A673 (cell line): ENCODE results near the gene LRP1B.

Experiments
- EZH2 ChIP-seq: fragments of 200-600 bp; sonication (generic); IDR thresholded peaks from 2 replicates; pipeline ENCODE4 v1.6.1; 2017; ENCODE audit warnings: borderline replicate concordance, low read depth, mild to moderate bottlenecking, mixed read lengths, antibody characterized with exemption, low read length; ENCODE audit not compliant: poor library complexity, severe bottlenecking
- TF ChIP-seq, protein P1 (sequence below): fragments of 300-800, 200-600 bp; sonication (generic); conservative IDR thresholded peaks from 2 replicates; pipeline ENCODE4 v1.5.1; 2017; ENCODE audit warnings: low read depth, mild to moderate bottlenecking, antibody characterized with exemption, low read length, moderate library complexity, mixed read lengths

DNA sequence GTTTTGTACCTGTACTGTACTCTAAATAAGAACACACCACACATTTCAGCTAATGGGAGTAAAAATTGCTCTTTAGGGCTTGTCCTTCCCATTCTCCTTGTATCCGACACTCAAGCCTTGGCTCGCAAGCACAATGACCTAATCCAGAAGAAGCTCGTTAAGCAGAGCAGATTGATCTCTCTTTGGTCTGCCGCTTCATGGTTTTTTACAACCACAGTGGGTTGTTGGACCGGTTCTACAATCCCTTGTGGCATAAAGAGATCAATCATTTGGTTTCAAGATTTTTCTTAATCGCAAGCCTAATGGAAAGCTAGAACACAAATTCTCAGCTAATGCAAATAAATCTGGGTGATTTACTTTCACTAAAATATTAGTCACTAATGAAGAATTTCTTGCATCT lies 662.1 kb downstream of the LRP1B start:
- TF ChIP-seq, protein P1, sequence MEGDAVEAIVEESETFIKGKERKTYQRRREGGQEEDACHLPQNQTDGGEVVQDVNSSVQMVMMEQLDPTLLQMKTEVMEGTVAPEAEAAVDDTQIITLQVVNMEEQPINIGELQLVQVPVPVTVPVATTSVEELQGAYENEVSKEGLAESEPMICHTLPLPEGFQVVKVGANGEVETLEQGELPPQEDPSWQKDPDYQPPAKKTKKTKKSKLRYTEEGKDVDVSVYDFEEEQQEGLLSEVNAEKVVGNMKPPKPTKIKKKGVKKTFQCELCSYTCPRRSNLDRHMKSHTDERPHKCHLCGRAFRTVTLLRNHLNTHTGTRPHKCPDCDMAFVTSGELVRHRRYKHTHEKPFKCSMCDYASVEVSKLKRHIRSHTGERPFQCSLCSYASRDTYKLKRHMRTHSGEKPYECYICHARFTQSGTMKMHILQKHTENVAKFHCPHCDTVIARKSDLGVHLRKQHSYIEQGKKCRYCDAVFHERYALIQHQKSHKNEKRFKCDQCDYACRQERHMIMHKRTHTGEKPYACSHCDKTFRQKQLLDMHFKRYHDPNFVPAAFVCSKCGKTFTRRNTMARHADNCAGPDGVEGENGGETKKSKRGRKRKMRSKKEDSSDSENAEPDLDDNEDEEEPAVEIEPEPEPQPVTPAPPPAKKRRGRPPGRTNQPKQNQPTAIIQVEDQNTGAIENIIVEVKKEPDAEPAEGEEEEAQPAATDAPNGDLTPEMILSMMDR, result no peak
- TF ChIP-seq EZH2, result no peak
